ENCODE results near the gene ZNG1C.
A peak's percentile ranks its signal among the peaks of the same experiment; 100 is the strongest.
"Not testable (repeated sequence)": the region's sequence is repeated elsewhere in the genome, so short reads cannot be mapped to it uniquely, and the experiment has no call there.

- not testable (repeated sequence) for TF ChIP-seq EZH2 (IDR thresholded peaks at IDR 0.05; ENCODE audit: borderline replicate concordance); EZH2phosphoT487 (IDR thresholded peaks at IDR 0.05; ENCODE audit: low read depth, severe bottlenecking, unreplicated experiment)
- TF ChIP-seq CTCF (IDR thresholded peaks at IDR 0.05; ENCODE audit: poor library complexity), result peak; percentile 11
These were observed 100.7 kb downstream of the ZNG1C start for GRCh38 chr9:68342265-68343025.
